Measurements from ENCODE around the gene NPAS3. TPM values are rescaled to one million over a fixed set of nuclear protein-coding genes. Genes with fewer than 3 reads are reported as not detected.

The NPAS3 gene
- total RNA-seq, 2 donors from 2014 or later = 1.1 to 1.8 TPM

DNA sequence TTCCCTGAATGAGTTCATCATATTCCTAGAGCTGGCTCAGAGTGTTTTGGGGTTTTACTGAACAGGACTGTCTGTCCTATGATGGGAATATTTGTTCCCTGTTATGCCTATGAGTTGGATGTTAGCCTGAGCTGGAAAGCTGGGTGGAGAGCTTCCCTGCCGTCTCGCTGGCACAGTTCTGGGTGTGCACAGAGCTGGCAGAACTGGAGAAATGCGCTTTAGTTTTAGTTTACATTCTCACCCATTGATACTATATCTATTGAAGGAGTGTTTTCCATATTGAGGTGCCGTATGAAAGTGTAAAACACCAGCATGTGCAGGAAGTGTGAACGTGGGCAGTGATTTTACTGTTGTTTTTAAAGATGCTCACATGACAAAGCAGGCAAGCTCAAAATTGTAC is 549.9 kb downstream of the NPAS3 start:
- WGBS = 66% methylated on average over 5 of the region's 5 CpGs
- Histone ChIP-seq H3K4me1 (replicated peaks) (no peaks in the 10 kb centered on the region), H3K36me3 (no peaks in the 10 kb centered on the region), H3K9me3 (no peaks in the 10 kb centered on the region), H3K27me3 (replicated peaks; ENCODE audit: insufficient read depth) (no peaks in the 10 kb centered on the region), H3K27ac (no peak overlapping the region), H3K4me3 (no peak overlapping the region)
- DNase-seq (ENCODE audit: low spot score) = no peak
- intact Hi-C loops (cut with DNase I) = no loop called here
- TF ChIP-seq POLR2A (IDR thresholded peaks at IDR 0.05) (no peak), POLR2AphosphoS5 (IDR thresholded peaks at IDR 0.05) (no peak)
- TF ChIP-seq, protein P1, sequence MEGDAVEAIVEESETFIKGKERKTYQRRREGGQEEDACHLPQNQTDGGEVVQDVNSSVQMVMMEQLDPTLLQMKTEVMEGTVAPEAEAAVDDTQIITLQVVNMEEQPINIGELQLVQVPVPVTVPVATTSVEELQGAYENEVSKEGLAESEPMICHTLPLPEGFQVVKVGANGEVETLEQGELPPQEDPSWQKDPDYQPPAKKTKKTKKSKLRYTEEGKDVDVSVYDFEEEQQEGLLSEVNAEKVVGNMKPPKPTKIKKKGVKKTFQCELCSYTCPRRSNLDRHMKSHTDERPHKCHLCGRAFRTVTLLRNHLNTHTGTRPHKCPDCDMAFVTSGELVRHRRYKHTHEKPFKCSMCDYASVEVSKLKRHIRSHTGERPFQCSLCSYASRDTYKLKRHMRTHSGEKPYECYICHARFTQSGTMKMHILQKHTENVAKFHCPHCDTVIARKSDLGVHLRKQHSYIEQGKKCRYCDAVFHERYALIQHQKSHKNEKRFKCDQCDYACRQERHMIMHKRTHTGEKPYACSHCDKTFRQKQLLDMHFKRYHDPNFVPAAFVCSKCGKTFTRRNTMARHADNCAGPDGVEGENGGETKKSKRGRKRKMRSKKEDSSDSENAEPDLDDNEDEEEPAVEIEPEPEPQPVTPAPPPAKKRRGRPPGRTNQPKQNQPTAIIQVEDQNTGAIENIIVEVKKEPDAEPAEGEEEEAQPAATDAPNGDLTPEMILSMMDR (IDR thresholded peaks at IDR 0.05) = no peak

- H3K27ac ChIP-seq = no peak overlapping the region
- H3K4me1 ChIP-seq (replicated peaks) = no peaks in the 10 kb centered on the region
- intact Hi-C loops (cut with DNase I) = no loop called here
- H3K4me3 ChIP-seq = no peak overlapping the region
- no peaks in the 10 kb centered on the region for H3K27me3 ChIP-seq (replicated peaks; ENCODE audit: insufficient read depth)
- H3K9me3 ChIP-seq = no peaks in the 10 kb centered on the region
- H3K36me3 ChIP-seq = no peaks in the 10 kb centered on the region
- 44% methylated on average over 4 of the region's 4 CpGs for WGBS
- peak; percentile 16 for TF ChIP-seq POLR2AphosphoS5 (IDR thresholded peaks at IDR 0.05)
- TF ChIP-seq, protein P1 (IDR thresholded peaks at IDR 0.05) = no peak
- no peak for DNase-seq (ENCODE audit: low spot score)
These were observed 551.9 kb downstream of the NPAS3 start for GRCh38 chr14:33490555-33490954.

- Histone ChIP-seq H3K36me3 (no peaks in the 10 kb centered on the region), H3K9me3 (no peaks in the 10 kb centered on the region), H3K27me3 (replicated peaks; ENCODE audit: insufficient read depth) (no peaks in the 10 kb centered on the region), H3K27ac (no peak overlapping the region), H3K4me3 (no peak overlapping the region), H3K4me1 (replicated peaks) (no peaks in the 10 kb centered on the region)
- no peak for DNase-seq (ENCODE audit: low spot score)
- intact Hi-C loops (cut with DNase I) = no loop called here
- TF ChIP-seq, protein P1 (IDR thresholded peaks at IDR 0.05) = no peak
- no peak for TF ChIP-seq POLR2A (IDR thresholded peaks at IDR 0.05)
- TF ChIP-seq POLR2AphosphoS5 (IDR thresholded peaks at IDR 0.05) = no peak
- WGBS = 96% methylated on average over 4 of the region's 4 CpGs
These were observed 552.4 kb downstream of the NPAS3 start for GRCh38 chr14:33491112-33491511.

GRCh38 chr14:33492491-33492890 is 553.8 kb downstream of the NPAS3 start:
- Histone ChIP-seq H3K4me1 (replicated peaks) (no peaks in the 10 kb centered on the region), H3K27ac (no peak overlapping the region), H3K27me3 (replicated peaks; ENCODE audit: insufficient read depth) (no peaks in the 10 kb centered on the region), H3K4me3 (no peak overlapping the region), H3K9me3 (no peaks in the 10 kb centered on the region), H3K36me3 (no peaks in the 10 kb centered on the region)
- TF ChIP-seq, protein P1 (IDR thresholded peaks at IDR 0.05) = no peak
- TF ChIP-seq POLR2A (IDR thresholded peaks at IDR 0.05) = no peak
- TF ChIP-seq POLR2AphosphoS5 (IDR thresholded peaks at IDR 0.05) = no peak
- DNase-seq (ENCODE audit: low spot score) = no peak
- intact Hi-C loops (cut with DNase I) = no loop called here
- WGBS = 92% methylated on average over 4 of the region's 4 CpGs

DNA sequence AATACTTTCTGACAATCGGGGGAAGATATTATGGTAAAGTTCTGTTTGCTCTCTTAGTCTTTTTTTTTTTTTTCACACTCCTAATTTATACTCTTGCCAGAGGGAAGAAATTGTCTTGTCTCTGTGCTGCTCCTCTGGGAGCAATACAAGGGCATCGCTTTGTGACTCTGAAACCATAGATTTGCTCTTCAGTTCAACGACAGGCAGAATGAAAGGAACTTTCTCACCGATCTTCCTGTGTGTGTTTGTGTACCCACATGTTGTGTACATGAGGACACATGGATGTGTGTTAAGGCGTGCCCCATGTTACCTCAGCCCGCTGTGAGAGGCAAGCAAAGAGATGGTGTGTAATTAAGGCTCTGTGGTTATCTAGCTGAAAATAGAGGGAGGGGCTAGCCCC is 554.6 kb downstream of the NPAS3 start:
- intact Hi-C loops (cut with DNase I) = no loop called here

More for the DNA sequence above, 554.6 kb downstream of the NPAS3 start:
- Histone ChIP-seq H3K4me1 (replicated peaks) (no peaks in the 10 kb centered on the region), H3K36me3 (no peaks in the 10 kb centered on the region), H3K27me3 (replicated peaks; ENCODE audit: insufficient read depth) (no peaks in the 10 kb centered on the region), H3K27ac (no peak overlapping the region), H3K4me3 (no peak overlapping the region), H3K9me3 (no peaks in the 10 kb centered on the region)
- no peak for DNase-seq (ENCODE audit: low spot score)
- TF ChIP-seq POLR2AphosphoS5 (IDR thresholded peaks at IDR 0.05) (no peak), POLR2A (IDR thresholded peaks at IDR 0.05) (no peak)
- TF ChIP-seq, protein P1 (IDR thresholded peaks at IDR 0.05) = no peak
- 56% methylated on average over 6 of the region's 6 CpGs for WGBS
